CD14-positive monocyte (primary cell): Measurements from ENCODE around the gene FAF2. TPM values are rescaled to one million over a fixed set of nuclear protein-coding genes. Genes with fewer than 3 reads are reported as not detected.

Source experiments
- DNase-seq, 3 donors: peaks; one replicate each; pipeline ENCODE4 v3.0.0-alpha.2; 2011 to 2022
- H2AFZ ChIP-seq: 2 replicates; pipeline ENCODE4 v1.6.0; 2012; ENCODE audit warnings: mild to moderate bottlenecking, low read depth, low read length, inconsistent platforms; ENCODE audit not compliant: insufficient read depth, poor library complexity, severe bottlenecking
- H3K27ac ChIP-seq, 2 donors: 1 replicate in 1 of 2; 2 replicates in 1 of 2; pipeline ENCODE4 v1.5.1; 2012 to 2013; ENCODE audit warnings: low read length in 2 of 2, control low read depth in 1 of 2, inconsistent platforms in 1 of 2, low read depth in 1 of 2, mild to moderate bottlenecking in 1 of 2
- H3K27me3 ChIP-seq, 2 donors: one replicate each; pipeline versions ENCODE4 v1.6.0 to v1.6.1; 2011 to 2013; ENCODE audit warnings: low read length in 2 of 2; ENCODE audit not compliant: control insufficient read depth in 2 of 2, insufficient read depth in 2 of 2
- H3K36me3 ChIP-seq, 2 donors: replicated peaks in 1 of 2; 1 replicate in 1 of 2; 2 replicates in 1 of 2; pipeline versions ENCODE4 v1.5.1 to v1.6.1; 2012 to 2013; ENCODE audit warnings: low read length in 2 of 2, control low read depth in 1 of 2, inconsistent platforms in 1 of 2, mild to moderate bottlenecking in 1 of 2; ENCODE audit not compliant: insufficient read depth in 2 of 2, control insufficient read depth in 1 of 2
- H3K4me1 ChIP-seq, 2 donors: 1 replicate in 1 of 2; 2 replicates in 1 of 2; pipeline versions ENCODE4 v1.5.1 to v1.6.1; 2012 to 2013; ENCODE audit warnings: low read length in 2 of 2, control low read depth in 1 of 2, inconsistent platforms in 1 of 2, mild to moderate bottlenecking in 1 of 2, moderate library complexity in 1 of 2; ENCODE audit not compliant: insufficient read depth in 2 of 2, control insufficient read depth in 1 of 2
- H3K4me2 ChIP-seq: replicated peaks from 2 replicates; pipeline ENCODE3; 2012; ENCODE audit warnings: low read length, moderate library complexity, mild to moderate bottlenecking; ENCODE audit not compliant: poor library complexity, severe bottlenecking; ENCODE audit errors: extremely low read depth
- H3K4me3 ChIP-seq, 3 experiments: fragments of 200-600 bp in 1 of 3; sonication (generic) in 1 of 3; replicated peaks in 1 of 3; 1 replicate in 2 of 3; 2 replicates in 1 of 3; pipeline ENCODE4 v1.5.1; 2011 to 2013; ENCODE audit warnings: low read length in 3 of 3, mild to moderate bottlenecking in 3 of 3, control low read depth in 2 of 3, low read depth in 2 of 3, inconsistent platforms in 1 of 3, moderate library complexity in 1 of 3
- H3K79me2 ChIP-seq: 2 replicates; pipeline ENCODE4 v1.6.0; 2012; ENCODE audit warnings: mild to moderate bottlenecking, control low read depth, inconsistent platforms, low read length, moderate library complexity; ENCODE audit not compliant: insufficient read depth
- H3K9ac ChIP-seq: 2 replicates; pipeline ENCODE4 v1.6.0; 2017; ENCODE audit warnings: low read length, mild to moderate bottlenecking; ENCODE audit not compliant: insufficient read depth, poor library complexity, severe bottlenecking
- H3K9me3 ChIP-seq, 2 donors: replicated peaks in 1 of 2; 1 replicate in 1 of 2; 2 replicates in 1 of 2; pipeline versions ENCODE4 v1.5.1 to v1.6.1; 2012 to 2013; ENCODE audit warnings: low read length in 2 of 2, control low read depth in 1 of 2; ENCODE audit not compliant: control insufficient read depth in 1 of 2, insufficient read depth in 1 of 2
- H4K20me1 ChIP-seq: 2 replicates; pipeline ENCODE4 v1.6.0; 2012; ENCODE audit warnings: mild to moderate bottlenecking, low read length, control low read depth, moderate library complexity; ENCODE audit not compliant: insufficient read depth
- H3K27ac Mint-ChIP-seq, 7 donors: one replicate each; pipeline ENCODE4 v1.8.0; 2020; ENCODE audit warnings: mild to moderate bottlenecking in 7 of 7, mixed read lengths in 7 of 7, moderate library complexity in 6 of 7, inconsistent platforms in 2 of 7
- H3K27me3 Mint-ChIP-seq, 3 donors: one replicate each; pipeline ENCODE4 v1.8.0; 2021 to 2022; ENCODE audit warnings: low read depth in 3 of 3, mild to moderate bottlenecking in 3 of 3, mixed read lengths in 3 of 3, moderate library complexity in 3 of 3, inconsistent platforms in 1 of 3
- H3K36me3 Mint-ChIP-seq, 2 donors: one replicate each; pipeline ENCODE4 v1.8.0; 2020; ENCODE audit warnings: mixed read lengths in 2 of 2, inconsistent platforms in 1 of 2, mild to moderate bottlenecking in 1 of 2
- H3K4me1 Mint-ChIP-seq: one replicate; pipeline ENCODE4 v1.8.0; 2020; ENCODE audit warnings: mild to moderate bottlenecking, mixed read lengths
- H3K4me3 Mint-ChIP-seq, 2 donors: one replicate each; pipeline ENCODE4 v1.8.0; 2020; ENCODE audit warnings: mild to moderate bottlenecking in 2 of 2, mixed read lengths in 2 of 2, moderate library complexity in 1 of 2
- H3K9me3 Mint-ChIP-seq, 7 donors: one replicate each; pipeline ENCODE4 v1.8.0; 2020 to 2022; ENCODE audit warnings: mixed read lengths in 7 of 7, mild to moderate bottlenecking in 6 of 7, moderate library complexity in 6 of 7, inconsistent platforms in 2 of 7
- CTCF ChIP-seq: fragments of 200-600 bp; IDR thresholded peaks from one replicate; pipeline ENCODE4 v1.8.0; 2022; ENCODE audit warnings: antibody characterized with exemption, mild to moderate bottlenecking
- WGBS: methylation state at CpG from one replicate; pipeline ENCODE4 v1.1.5; 2013; ENCODE audit warnings: missing lambda C conversion rate; ENCODE audit not compliant: insufficient coverage; 5-methylcytosine and 5-hydroxymethylcytosine counted together
- intact Hi-C, 2 donors: fragments of 100-400 bp; cut with micrococcal nuclease; formaldehyde crosslinking; loops; one replicate each; pipeline versions ENCODE4 v1.15.0 to v1.15.1; 2023
- polyA plus RNA-seq, 3 donors: library from polyadenylated mRNA; depleted of rRNA in 1 of 3; unstranded in 2 of 3; stranded (reverse) in 1 of 3; fragments of 300-500 nt in 2 of 3; fragments of >200 nt in 1 of 3; fragmentation: Illumina TruSeq in 2 of 3; gene quantifications; 1 replicate in 2 of 3; 2 replicates in 1 of 3; pipeline ENCODE4 v1.2.3, GENCODE V29; 2012 to 2021

Gene FAF2
- polyA plus RNA-seq, 3 donors: 11.5 to 14.8 (median 12.2) TPM

GRCh38 chr5:176552332-176552869 lies 104.2 kb downstream of the FAF2 start:
- H3K9me3 ChIP-seq: no peaks in the 10 kb centered on the region
- H3K79me2 ChIP-seq: no peaks in the 10 kb centered on the region
- H3K4me1 Mint-ChIP-seq: peaks cover 68% of the 10 kb centered on the region

More at GRCh38 chr5:176552332-176552869, 104.2 kb downstream of the FAF2 start:
- Mint-ChIP-seq H3K27me3 (peaks cover 17 to 33% (median 25%) of the 10 kb centered on the region in 3 donors), H3K4me3 (peak overlapping the region in 1 of 2 donors; percentile 46), H3K36me3 (no peaks in the 10 kb centered on the region), H3K9me3 (no peaks in the 10 kb centered on the region), H3K27ac (peak overlapping the region in 1 of 7 donors; percentile 52)
- Histone ChIP-seq H3K36me3 (no peaks in the 10 kb centered on the region), H3K4me1 (peaks cover 49 to 66% of the 10 kb centered on the region in 2 donors), H2AFZ (no peak overlapping the region), H3K4me2 (no peak overlapping the region), H3K9ac (no peak overlapping the region), H3K27me3 (peaks cover 0 to 4% of the 10 kb centered on the region in 2 donors), H4K20me1 (no peaks in the 10 kb centered on the region), H3K27ac (no peak overlapping the region), H3K4me3 (no peak overlapping the region)
- TF ChIP-seq CTCF: no peak
- intact Hi-C loops: no loop called here
- DNase-seq: no peak
- 92% methylated on average over 11 of the region's 11 CpGs for WGBS
